BJ (cell line): ENCODE data around the gene HUS1B. TPM values are rescaled to one million over a fixed set of nuclear protein-coding genes. Genes with fewer than 3 reads are reported as not detected.

Experiments
- CTCF ChIA-PET: fragments of 350-600 bp; formaldehyde crosslinking; extraction: SDS; loops from one replicate; lab custom pipeline; 2021; ENCODE audit warnings: antibody characterized with exemption, inconsistent platforms; lab: Yijun Ruan, JAX
- POLR2A ChIA-PET: fragments of 300-600 bp; sonication (Branson Sonifier 250); formaldehyde crosslinking; extraction: SDS; loops from one replicate; lab custom pipeline; 2021; ENCODE audit warnings: antibody characterized with exemption; lab: Charles Lee
- DNase-seq: peaks from one replicate; pipeline ENCODE4 v3.0.0-alpha.2; 2011; ENCODE audit warnings: low read depth
- H3K27me3 ChIP-seq: 2 replicates; pipeline ENCODE4 v1.6.0; 2011; ENCODE audit warnings: low read length; ENCODE audit not compliant: control insufficient read depth, insufficient read depth
- H3K36me3 ChIP-seq: 2 replicates; pipeline ENCODE4 v1.5.1; 2011; ENCODE audit warnings: low read length; ENCODE audit not compliant: control insufficient read depth, insufficient read depth
- H3K4me3 ChIP-seq: 2 replicates; pipeline ENCODE4 v1.5.1; 2011; ENCODE audit warnings: low read depth, mild to moderate bottlenecking, control low read depth, low read length
- polyA plus RNA-seq: library from polyadenylated mRNA; depleted of rRNA; stranded (reverse); fragments of >200 nt; gene quantifications from 2 replicates; pipeline ENCODE4 v1.2.3, GENCODE V29; 2011
- TF ChIP-seq, protein P1 (sequence below): IDR thresholded peaks from 2 replicates; pipeline ENCODE4 v1.5.1; 2011; ENCODE audit warnings: low read depth, mild to moderate bottlenecking, control low read depth, inconsistent platforms, low read length, moderate library complexity; ENCODE audit not compliant: insufficient read depth

The HUS1B gene
- polyA plus RNA-seq, 1 experiment, result 0.10 TPM

DNA sequence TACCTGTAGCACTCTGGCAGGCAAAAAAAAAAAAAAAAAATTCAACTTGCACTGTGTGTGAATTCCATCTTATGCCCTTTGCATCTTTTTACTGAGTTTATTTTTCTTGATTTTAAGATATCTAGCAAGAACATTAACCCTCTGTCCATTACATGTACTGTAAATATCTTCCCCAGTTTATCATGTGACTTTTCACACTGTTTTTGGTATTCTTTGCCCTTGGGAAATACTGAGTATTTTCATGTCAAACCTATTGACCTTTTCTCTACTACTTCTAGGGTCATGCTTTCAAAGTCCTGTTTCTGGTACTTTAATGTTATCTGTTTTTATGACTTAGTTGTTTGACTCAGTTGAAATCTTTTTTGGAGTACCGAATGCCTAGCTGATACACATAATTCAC is 843 bp upstream of the HUS1B start:
- no peak for DNase-seq
- TF ChIP-seq, protein P1, sequence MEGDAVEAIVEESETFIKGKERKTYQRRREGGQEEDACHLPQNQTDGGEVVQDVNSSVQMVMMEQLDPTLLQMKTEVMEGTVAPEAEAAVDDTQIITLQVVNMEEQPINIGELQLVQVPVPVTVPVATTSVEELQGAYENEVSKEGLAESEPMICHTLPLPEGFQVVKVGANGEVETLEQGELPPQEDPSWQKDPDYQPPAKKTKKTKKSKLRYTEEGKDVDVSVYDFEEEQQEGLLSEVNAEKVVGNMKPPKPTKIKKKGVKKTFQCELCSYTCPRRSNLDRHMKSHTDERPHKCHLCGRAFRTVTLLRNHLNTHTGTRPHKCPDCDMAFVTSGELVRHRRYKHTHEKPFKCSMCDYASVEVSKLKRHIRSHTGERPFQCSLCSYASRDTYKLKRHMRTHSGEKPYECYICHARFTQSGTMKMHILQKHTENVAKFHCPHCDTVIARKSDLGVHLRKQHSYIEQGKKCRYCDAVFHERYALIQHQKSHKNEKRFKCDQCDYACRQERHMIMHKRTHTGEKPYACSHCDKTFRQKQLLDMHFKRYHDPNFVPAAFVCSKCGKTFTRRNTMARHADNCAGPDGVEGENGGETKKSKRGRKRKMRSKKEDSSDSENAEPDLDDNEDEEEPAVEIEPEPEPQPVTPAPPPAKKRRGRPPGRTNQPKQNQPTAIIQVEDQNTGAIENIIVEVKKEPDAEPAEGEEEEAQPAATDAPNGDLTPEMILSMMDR, result no peak
- CTCF ChIA-PET, result interaction anchor here (0.6 to 1.7 kb wide), 3 partner anchors 11 to 75 kb away, joined by 3 to 5 read pairs (median 3); no protein-coding TSS in a partner anchor
- no peaks in the 10 kb centered on the region for H3K36me3 ChIP-seq
- POLR2A ChIA-PET, result interaction anchor here (0.6 kb wide), 1 partner anchor 44 kb away, joined by 3 read pairs; no protein-coding TSS in a partner anchor
- no peaks in the 10 kb centered on the region for H3K27me3 ChIP-seq
- no peak overlapping the region for H3K4me3 ChIP-seq

DNA sequence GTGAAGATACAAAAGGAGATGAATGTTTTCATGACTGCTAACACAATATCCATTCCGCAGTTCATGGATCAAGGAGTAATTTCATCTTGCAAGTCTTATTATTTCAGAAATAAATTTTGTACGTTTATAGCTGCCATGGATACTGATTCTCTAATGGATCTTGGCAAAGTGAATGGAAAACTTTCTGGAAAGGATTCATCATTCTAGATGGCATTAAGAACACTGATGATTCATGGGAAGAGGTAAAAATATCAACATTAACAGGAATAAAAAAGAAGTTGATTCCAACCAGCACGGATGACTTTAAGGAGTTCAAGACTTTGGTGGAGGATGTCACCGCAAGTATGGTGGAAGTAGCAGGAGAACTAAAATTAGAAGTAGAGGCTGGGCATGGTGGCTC is 2.8 kb downstream of the HUS1B start:
- CTCF ChIA-PET, result interaction anchor here (0.7 kb wide), 1 partner anchor 29 kb away, joined by 4 read pairs; no protein-coding TSS in a partner anchor
- TF ChIP-seq, protein P1, result no peak
- Histone ChIP-seq H3K27me3 (no peaks in the 10 kb centered on the region), H3K4me3 (no peak overlapping the region), H3K36me3 (no peaks in the 10 kb centered on the region)
- DNase-seq, result no peak
- POLR2A ChIA-PET, result no interaction called here

DNA sequence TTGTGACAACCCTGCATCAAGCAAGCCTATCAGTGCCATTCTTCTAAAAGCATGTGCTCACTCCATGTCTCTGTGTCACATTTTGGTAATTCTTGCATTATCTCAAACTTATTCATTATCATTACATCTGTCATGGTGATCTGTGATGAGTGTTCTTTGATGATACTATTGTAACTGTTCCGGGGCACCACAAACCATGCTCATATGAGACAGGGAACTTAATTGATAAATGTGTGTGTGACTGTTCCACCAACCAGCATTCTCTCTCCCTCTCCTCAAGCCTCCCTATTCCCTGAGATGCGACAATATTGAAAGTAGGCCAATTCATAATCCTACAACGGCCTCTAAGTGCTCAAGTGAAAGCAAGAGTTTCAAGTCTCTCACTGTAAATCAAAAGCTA is 4.0 kb downstream of the HUS1B start:
- Histone ChIP-seq H3K36me3 (no peaks in the 10 kb centered on the region), H3K27me3 (no peaks in the 10 kb centered on the region), H3K4me3 (no peak overlapping the region)
- ChIA-PET CTCF (interaction anchor here (0.7 to 1.5 kb wide), 2 partner anchors 27 to 60 kb away, joined by 3 to 4 read pairs; no protein-coding TSS in a partner anchor), POLR2A (no interaction called here)
- no peak for DNase-seq
- TF ChIP-seq, protein P1, result no peak

DNA sequence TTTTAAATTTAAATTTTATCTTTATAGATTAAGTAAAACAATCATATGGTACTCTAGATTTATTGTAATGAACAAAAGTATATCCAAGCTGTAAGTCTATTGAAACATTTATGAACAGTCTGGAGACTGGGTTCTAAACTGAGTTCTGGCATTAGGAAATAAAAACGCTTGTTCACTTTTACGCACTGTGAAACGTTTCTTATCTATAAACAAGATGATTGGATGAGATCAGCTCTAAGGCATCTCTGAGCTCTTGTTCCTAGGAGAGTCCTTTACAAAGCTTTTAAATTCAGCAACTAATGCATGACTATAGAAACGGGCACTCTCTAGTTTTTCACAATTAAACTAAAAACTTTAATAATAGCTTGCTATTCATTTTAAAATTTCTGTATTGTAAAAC is 6.8 kb downstream of the HUS1B start:
- CTCF ChIA-PET, result interaction anchor here (0.7 kb wide), 1 partner anchor 32 kb away, joined by 5 read pairs; no protein-coding TSS in a partner anchor
- DNase-seq, result no peak
- H3K4me3 ChIP-seq, result no peak overlapping the region

DNA sequence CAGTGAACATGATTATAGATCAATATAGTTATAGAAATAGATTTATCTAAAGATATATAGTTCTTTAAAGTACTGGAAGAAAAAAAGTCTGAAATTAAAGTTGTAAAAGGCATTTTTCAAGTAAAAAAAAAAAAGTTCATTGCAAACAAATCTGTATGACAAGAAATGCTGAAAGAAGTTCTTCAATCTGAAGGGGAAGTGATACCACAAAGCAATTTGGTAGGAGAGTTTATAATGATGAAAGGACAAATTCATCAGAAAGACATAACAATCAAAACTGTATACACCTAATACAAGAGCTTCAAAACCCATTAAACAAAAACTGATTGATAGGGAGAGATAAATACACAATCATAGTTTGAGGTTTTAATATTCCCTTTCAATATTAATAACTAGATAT is 14.1 kb downstream of the HUS1B start:
- TF ChIP-seq, protein P1, result no peak
- ChIA-PET CTCF (interaction anchor here (0.6 kb wide), 1 partner anchor 21 kb away, joined by 3 read pairs; no protein-coding TSS in a partner anchor), POLR2A (no interaction called here)
- no peak for DNase-seq
- H3K27me3 ChIP-seq, result no peaks in the 10 kb centered on the region
- H3K36me3 ChIP-seq, result no peaks in the 10 kb centered on the region
- no peak overlapping the region for H3K4me3 ChIP-seq

More for the DNA sequence above, 6.8 kb downstream of the HUS1B start:
- POLR2A ChIA-PET, result no interaction called here
- H3K36me3 ChIP-seq, result no peaks in the 10 kb centered on the region
- H3K27me3 ChIP-seq, result no peaks in the 10 kb centered on the region
- TF ChIP-seq, protein P1, result no peak
